Stimulated activated CD8-positive, alpha-beta memory T cell treated with anti-CD3 and anti-CD28 coated beads, Interleukin-15, amount 100 ng/mL, for 4 hours (primary cell): ENCODE results near the gene CNPY1.
"Not testable (repeated sequence)": the region's sequence is repeated elsewhere in the genome, so short reads cannot be mapped to it uniquely, and the experiment has no call there.

ENCODE experiments used
- DNase-seq, 2 donors: peaks; one replicate each; pipeline ENCODE4 v3.0.0-alpha.2; 2020; ENCODE audit warnings: low read depth in 2 of 2

CNPY1 gene

GRCh38 chr7:155533120-155533826, 13.1 kb downstream of the CNPY1 start:
- no peak for DNase-seq

GRCh38 chr7:155532792-155533119, 13.6 kb downstream of the CNPY1 start:
- DNase-seq = no peak

- DNase-seq = no peak
These were observed 14.7 kb downstream of the CNPY1 start for GRCh38 chr7:155531681-155532080.

- DNase-seq = no peak
These were observed 15.8 kb downstream of the CNPY1 start for GRCh38 chr7:155530601-155531000.

- no peak for DNase-seq
These were observed 16.5 kb downstream of the CNPY1 start for GRCh38 chr7:155529845-155530244.

GRCh38 chr7:155529346-155529745, 17.0 kb downstream of the CNPY1 start:
- no peak for DNase-seq

- no peak for DNase-seq
These were observed 18.7 kb downstream of the CNPY1 start for GRCh38 chr7:155527664-155528063.

GRCh38 chr7:155526225-155526624, 20.1 kb downstream of the CNPY1 start:
- no peak for DNase-seq

GRCh38 chr7:155524018-155524556, 22.3 kb downstream of the CNPY1 start:
- DNase-seq = no peak

GRCh38 chr7:155523168-155523675, 23.1 kb downstream of the CNPY1 start:
- no peak for DNase-seq

GRCh38 chr7:155521743-155522398, 24.5 kb downstream of the CNPY1 start:
- DNase-seq = no peak

- no peak for DNase-seq
These were observed 25.2 kb downstream of the CNPY1 start for GRCh38 chr7:155521007-155521742.

GRCh38 chr7:155520114-155520513, 26.2 kb downstream of the CNPY1 start:
- no peak for DNase-seq

GRCh38 chr7:155519358-155519757, 27.0 kb downstream of the CNPY1 start:
- not testable (repeated sequence) for DNase-seq

GRCh38 chr7:155518633-155519032, 27.7 kb downstream of the CNPY1 start:
- no peak for DNase-seq

GRCh38 chr7:155517969-155518368, 28.4 kb downstream of the CNPY1 start:
- no peak for DNase-seq

GRCh38 chr7:155517452-155517851, 28.9 kb downstream of the CNPY1 start:
- DNase-seq = no peak

GRCh38 chr7:155516466-155516865, 29.9 kb downstream of the CNPY1 start:
- no peak for DNase-seq

- no peak for DNase-seq
These were observed 31.0 kb downstream of the CNPY1 start for GRCh38 chr7:155515318-155515717.

GRCh38 chr7:155514296-155514695, 32.1 kb downstream of the CNPY1 start:
- no peak for DNase-seq

- DNase-seq = no peak
These were observed 32.6 kb downstream of the CNPY1 start for GRCh38 chr7:155513543-155514285.
